ENCODE results near the gene PTPRR.

- TF ChIP-seq CTCF (IDR thresholded peaks at IDR 0.05; ENCODE audit: low read depth, low read length, poor library complexity, severe bottlenecking) (no peak), EZH2phosphoT487 (IDR thresholded peaks at IDR 0.05; ENCODE audit: borderline replicate concordance, low read length) (no peak)
These were observed 77.2 kb downstream of the PTPRR start for GRCh38 chr12:70843363-70843762.

Data from DOHH2 (cell line).